ENCODE measurements around the gene UBE2M. TPM values are rescaled to one million over a fixed set of nuclear protein-coding genes. Genes with fewer than 3 reads are reported as not detected.

Gene UBE2M
- total RNA-seq, 1 experiment from 2014 or later: 127 TPM

DNA sequence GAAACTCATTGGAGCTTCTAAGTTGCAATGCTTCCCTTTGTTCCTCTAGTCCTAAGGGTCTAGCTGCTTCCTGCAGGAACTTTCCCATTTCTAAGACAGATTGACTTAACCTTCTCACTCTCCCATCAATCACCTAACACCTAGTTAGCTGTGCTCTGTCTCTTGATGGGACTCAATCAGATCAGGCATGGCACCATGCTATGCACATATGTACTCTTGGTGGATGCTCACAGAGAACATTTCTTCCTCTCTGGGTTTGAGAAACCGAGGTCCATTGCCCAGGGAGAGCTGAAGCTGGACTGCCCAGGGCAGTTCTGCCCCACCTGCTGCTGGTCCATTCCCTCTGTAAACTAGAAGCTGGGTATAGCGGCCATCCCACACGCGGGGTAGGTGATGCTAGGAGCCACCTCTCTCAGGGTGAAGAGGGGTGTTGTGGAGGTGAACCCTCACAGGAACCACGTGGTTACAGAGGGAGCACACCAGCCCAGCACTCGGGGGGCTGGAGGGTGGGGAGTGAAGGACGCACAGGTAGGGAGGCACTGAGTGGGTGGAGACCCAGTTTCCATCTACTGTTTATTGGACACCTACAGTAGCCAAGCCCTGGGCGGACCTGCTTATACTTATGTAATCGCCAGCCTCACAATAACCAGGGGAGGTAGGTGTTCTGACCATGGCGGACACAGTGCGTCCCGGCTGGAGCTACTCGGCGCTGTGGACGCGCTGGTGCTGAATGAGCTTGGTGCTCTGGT, 3.1 kb upstream of the UBE2M start:
- Histone ChIP-seq H3K4ac (ENCODE audit: low read depth, low read length) (no peak overlapping the region), H2AK5ac (ENCODE audit: insufficient read length, low read length) (no peak overlapping the region), H3K23ac (ENCODE audit: insufficient read length, low read depth, low read length) (no peak overlapping the region), H2BK5ac (ENCODE audit: insufficient read length, low read length) (no peak overlapping the region), H2BK15ac (ENCODE audit: low read depth, low read length) (no peak overlapping the region), H3K27ac (ENCODE audit: insufficient read length, low read depth, low read length) (no peak overlapping the region), H3K23me2 (ENCODE audit: insufficient read length, low read depth, low read length, poor library complexity, severe bottlenecking) (peaks cover 4% of the 10 kb centered on the region), H3K79me1 (ENCODE audit: insufficient read depth, low read depth, low read length, poor library complexity, severe bottlenecking) (no peaks in the 10 kb centered on the region), H3K9me3 (ENCODE audit: control insufficient read depth, low read depth, low read length) (no peaks in the 10 kb centered on the region), H4K91ac (ENCODE audit: insufficient read length, low read depth, low read length) (no peak overlapping the region), H3T11ph (ENCODE audit: low read length) (no peak overlapping the region), H3K79me2 (ENCODE audit: insufficient read depth, low read length) (peaks cover 8% of the 10 kb centered on the region; the same call in 1 of the 2 replicates), H3K4me2 (ENCODE audit: insufficient read depth, insufficient read length, low read length) (no peak overlapping the region), H4K8ac (replicated peaks; ENCODE audit: insufficient read length, low read depth, low read length) (no peak overlapping the region), H3K14ac (ENCODE audit: insufficient read depth, low read length) (no peak overlapping the region), H2AFZ (ENCODE audit: low read length) (no peak overlapping the region), H3K9ac (ENCODE audit: extremely low read depth, insufficient read length, low read length) (no peak overlapping the region), H3K27me3 (ENCODE audit: insufficient read depth, low read length) (no peaks in the 10 kb centered on the region), H2BK120ac (ENCODE audit: low read depth, low read length, poor library complexity, severe bottlenecking) (no peak overlapping the region), H4K5ac (ENCODE audit: insufficient read length, low read depth, low read length) (no peak overlapping the region), H3K18ac (ENCODE audit: insufficient read length, low read depth, low read length) (no peak overlapping the region), H3K4me1 (ENCODE audit: insufficient read depth, low read length) (no peaks in the 10 kb centered on the region), H2BK12ac (ENCODE audit: insufficient read length, low read depth, low read length) (no peak overlapping the region), H4K20me1 (ENCODE audit: control insufficient read depth, insufficient read depth, insufficient read length) (no peaks in the 10 kb centered on the region), H3K56ac (ENCODE audit: insufficient read length, low read depth, low read length) (no peak overlapping the region), H2BK20ac (ENCODE audit: low read depth, low read length, poor library complexity, severe bottlenecking) (no peak overlapping the region)
- peak overlapping the region in 1 of 2 experiments; percentile 25; a peak in 1 of 5 replicates for H3K4me3 Mint-ChIP-seq
- no peaks in the 10 kb centered on the region; a peak in 1 of 5 replicates for H3K9me3 Mint-ChIP-seq
- peaks cover 10 to 30% (median 19%) of the 10 kb centered on the region in 3 experiments; a peak in 6 of 7 replicates for H3K36me3 Mint-ChIP-seq (ENCODE audit: insufficient read depth in 1 of 3, low read depth in 3 of 3)
- DNase-seq: no peak
- H3K4me1 Mint-ChIP-seq: peaks cover 5 to 23% of the 10 kb centered on the region in 2 experiments
- WGBS (ENCODE audit: extremely low coverage, insufficient read length, low lambda C conversion rate): no CpG with 5 or more reads among the region's 16 CpGs
- H3K27me3 Mint-ChIP-seq (ENCODE audit: low read depth): no peaks in the 10 kb centered on the region; the same call in 1 of the 2 replicates
- no peak overlapping the region for H3K27ac Mint-ChIP-seq
- TF ChIP-seq, protein P1, sequence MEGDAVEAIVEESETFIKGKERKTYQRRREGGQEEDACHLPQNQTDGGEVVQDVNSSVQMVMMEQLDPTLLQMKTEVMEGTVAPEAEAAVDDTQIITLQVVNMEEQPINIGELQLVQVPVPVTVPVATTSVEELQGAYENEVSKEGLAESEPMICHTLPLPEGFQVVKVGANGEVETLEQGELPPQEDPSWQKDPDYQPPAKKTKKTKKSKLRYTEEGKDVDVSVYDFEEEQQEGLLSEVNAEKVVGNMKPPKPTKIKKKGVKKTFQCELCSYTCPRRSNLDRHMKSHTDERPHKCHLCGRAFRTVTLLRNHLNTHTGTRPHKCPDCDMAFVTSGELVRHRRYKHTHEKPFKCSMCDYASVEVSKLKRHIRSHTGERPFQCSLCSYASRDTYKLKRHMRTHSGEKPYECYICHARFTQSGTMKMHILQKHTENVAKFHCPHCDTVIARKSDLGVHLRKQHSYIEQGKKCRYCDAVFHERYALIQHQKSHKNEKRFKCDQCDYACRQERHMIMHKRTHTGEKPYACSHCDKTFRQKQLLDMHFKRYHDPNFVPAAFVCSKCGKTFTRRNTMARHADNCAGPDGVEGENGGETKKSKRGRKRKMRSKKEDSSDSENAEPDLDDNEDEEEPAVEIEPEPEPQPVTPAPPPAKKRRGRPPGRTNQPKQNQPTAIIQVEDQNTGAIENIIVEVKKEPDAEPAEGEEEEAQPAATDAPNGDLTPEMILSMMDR (conservative IDR thresholded peaks at IDR 0.05): no peak

Measured in H9 (cell line).